HG03196 (cell line): ENCODE measurements around the gene COL27A1.

ENCODE experiments used
- ATAC-seq: cut with Tn5 transposase; IDR thresholded peaks from one replicate; pipeline ENCODE4 v1.9.1; 2021; ENCODE audit not compliant: unreplicated experiment

COL27A1 gene

GRCh38 chr9:114166103-114166470 lies 10.8 kb downstream of the COL27A1 start:
- ATAC-seq, result no peak

GRCh38 chr9:114166614-114167572 lies 11.6 kb downstream of the COL27A1 start:
- no peak for ATAC-seq

- no peak for ATAC-seq
Measured at GRCh38 chr9:114167591-114168091, 12.3 kb downstream of the COL27A1 start.

GRCh38 chr9:114168281-114169028 lies 13.1 kb downstream of the COL27A1 start:
- ATAC-seq, result no peak

GRCh38 chr9:114169029-114169951 lies 14.0 kb downstream of the COL27A1 start:
- ATAC-seq, result no peak

- ATAC-seq, result no peak
Measured at GRCh38 chr9:114169952-114170770, 14.8 kb downstream of the COL27A1 start.

- ATAC-seq, result no peak
Measured at GRCh38 chr9:114170771-114171461, 15.6 kb downstream of the COL27A1 start.

GRCh38 chr9:114171500-114171899 lies 16.2 kb downstream of the COL27A1 start:
- ATAC-seq, result no peak

GRCh38 chr9:114172981-114173833 lies 17.9 kb downstream of the COL27A1 start:
- no peak for ATAC-seq

- ATAC-seq, result no peak
Measured at GRCh38 chr9:114174557-114174875, 19.2 kb downstream of the COL27A1 start.

GRCh38 chr9:114174876-114175771 lies 19.8 kb downstream of the COL27A1 start:
- ATAC-seq, result no peak

GRCh38 chr9:114176624-114177291 lies 21.4 kb downstream of the COL27A1 start:
- no peak for ATAC-seq

GRCh38 chr9:114177423-114178064 lies 22.2 kb downstream of the COL27A1 start:
- ATAC-seq, result no peak

GRCh38 chr9:114178076-114178475 lies 22.7 kb downstream of the COL27A1 start:
- ATAC-seq, result no peak

- no peak for ATAC-seq
Measured at GRCh38 chr9:114178756-114179450, 23.6 kb downstream of the COL27A1 start.

GRCh38 chr9:114179516-114179915 lies 24.2 kb downstream of the COL27A1 start:
- no peak for ATAC-seq
